Smooth muscle cell of the brain vasculature (primary cell): Measurements from ENCODE around the gene TNNT2.

Experiments used
- DNase-seq: peaks from one replicate; pipeline ENCODE4 v3.0.0-alpha.2; 2012; ENCODE audit warnings: low read depth, low spot score

TNNT2 gene

GRCh38 chr1:201356701-201357100 is 20.8 kb downstream of the TNNT2 start:
- DNase-seq, result no peak

- DNase-seq, result no peak
Measured at GRCh38 chr1:201356236-201356635, 21.2 kb downstream of the TNNT2 start.

GRCh38 chr1:201355471-201355870 is 22.0 kb downstream of the TNNT2 start:
- no peak for DNase-seq

- DNase-seq, result no peak
Measured at GRCh38 chr1:201354901-201355295, 22.6 kb downstream of the TNNT2 start.

DNA sequence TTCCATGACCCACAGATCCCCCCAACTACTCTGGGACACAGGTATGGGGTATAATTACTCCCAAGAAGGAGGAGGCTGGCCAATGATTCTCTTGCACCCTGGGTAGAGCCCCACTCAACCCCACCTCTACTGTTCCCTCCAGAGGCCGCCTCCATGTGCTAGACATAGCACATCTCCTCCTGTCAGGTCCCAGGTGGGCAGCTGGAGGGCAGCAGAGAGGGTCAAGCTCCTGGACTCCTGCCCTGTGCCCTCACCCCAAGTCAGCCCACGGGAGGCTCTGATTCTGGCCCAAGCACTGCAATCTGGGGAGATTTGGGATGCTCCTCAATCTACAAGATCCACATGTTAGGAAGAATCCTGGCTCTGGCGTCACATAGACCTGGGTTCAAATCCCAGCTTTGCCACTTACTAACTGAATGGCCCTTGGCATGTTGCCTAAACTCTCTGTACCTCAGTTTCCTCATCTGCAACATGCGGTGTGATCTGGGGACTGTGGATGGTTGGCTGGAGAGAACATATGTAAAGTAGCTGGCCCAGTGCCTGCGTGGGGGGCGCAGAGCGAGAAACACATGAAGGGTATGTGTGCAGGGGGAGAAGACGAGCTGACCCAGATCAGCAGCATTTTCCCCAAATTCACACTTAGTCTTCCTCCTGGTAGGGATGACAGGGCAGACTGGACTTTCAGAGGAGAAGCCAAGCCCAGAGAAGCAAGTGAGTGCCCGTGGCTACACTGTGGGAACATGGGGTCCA is 23.2 kb downstream of the TNNT2 start:
- DNase-seq, result no peak

GRCh38 chr1:201353186-201353940 is 24.1 kb downstream of the TNNT2 start:
- DNase-seq, result no peak

DNA sequence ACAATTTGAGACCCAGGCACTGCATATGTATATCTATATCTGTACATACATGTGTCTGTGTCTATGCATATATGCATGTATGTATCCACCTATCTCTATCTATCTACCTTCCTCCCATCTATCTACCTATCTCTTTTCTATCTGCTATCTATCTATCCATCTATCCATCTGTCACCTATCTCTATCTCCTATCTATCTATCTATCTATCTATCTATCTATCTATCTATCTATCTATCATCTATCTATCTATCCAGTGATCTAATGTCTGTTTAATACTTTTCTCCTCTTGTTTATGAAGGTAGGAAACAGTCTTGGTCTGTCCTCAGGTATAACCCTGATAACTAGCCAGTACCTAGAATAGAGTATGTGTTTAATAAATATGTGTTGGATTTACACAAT is 25.9 kb downstream of the TNNT2 start:
- DNase-seq, result no peak

DNA sequence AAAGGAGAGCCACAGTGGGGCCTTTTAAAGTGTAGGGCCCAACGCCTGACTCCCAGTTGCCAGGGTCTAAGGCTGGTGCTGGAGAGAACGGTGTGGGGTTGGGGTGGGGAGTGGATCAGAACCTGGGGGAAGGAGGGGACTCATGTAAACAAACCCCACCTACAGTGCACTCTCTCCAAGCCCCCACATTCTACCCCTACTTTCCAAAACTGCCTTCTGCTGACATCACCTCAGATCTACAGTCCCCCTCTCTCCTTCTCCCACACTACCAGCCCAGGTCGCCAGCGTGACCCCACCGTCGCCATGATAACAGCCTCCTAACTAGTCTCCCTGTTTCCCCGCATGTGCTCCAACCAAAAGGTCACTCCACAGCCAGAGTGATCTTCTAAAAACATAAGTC is 26.6 kb downstream of the TNNT2 start:
- DNase-seq, result no peak

- no peak for DNase-seq
Measured at GRCh38 chr1:201350361-201350725, 27.1 kb downstream of the TNNT2 start.

DNA sequence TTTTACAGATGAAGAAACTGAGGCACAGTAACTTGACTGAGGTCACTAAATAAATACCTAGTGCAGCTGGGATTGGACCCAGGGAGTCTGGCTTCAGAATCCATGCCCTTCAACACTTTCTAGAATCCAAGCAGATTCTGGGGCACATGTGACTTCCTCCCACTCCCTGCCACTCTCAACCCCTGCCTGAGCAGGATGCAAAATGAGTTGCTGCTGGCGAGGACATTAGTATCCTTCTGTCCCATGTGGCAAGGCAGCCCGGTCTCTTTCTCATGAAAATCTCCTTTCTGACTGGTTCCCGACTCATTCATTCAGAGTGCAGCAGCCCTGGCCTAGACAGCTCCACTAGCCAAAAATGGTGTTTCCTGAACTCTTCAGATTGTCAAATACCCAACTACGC is 28.4 kb downstream of the TNNT2 start:
- no peak for DNase-seq

DNA sequence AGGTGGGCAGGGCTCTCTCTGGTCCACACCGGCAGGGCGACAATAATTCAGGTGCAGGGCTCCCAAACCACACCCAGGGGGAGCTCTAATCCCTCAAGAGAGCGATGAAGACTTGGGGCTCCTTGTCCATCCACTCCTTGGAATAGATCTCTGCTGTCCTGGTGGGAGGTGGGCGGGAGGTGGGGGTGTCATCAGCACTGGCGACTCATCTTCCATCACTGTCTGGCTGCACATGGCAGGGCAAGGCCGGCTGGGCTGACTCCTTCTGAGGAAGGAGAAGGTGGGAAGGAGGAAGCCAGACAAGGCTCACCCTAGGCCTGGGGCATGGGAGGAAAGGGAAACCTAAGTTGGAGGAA is 29.3 kb downstream of the TNNT2 start:
- peak; percentile 12 for DNase-seq

DNA sequence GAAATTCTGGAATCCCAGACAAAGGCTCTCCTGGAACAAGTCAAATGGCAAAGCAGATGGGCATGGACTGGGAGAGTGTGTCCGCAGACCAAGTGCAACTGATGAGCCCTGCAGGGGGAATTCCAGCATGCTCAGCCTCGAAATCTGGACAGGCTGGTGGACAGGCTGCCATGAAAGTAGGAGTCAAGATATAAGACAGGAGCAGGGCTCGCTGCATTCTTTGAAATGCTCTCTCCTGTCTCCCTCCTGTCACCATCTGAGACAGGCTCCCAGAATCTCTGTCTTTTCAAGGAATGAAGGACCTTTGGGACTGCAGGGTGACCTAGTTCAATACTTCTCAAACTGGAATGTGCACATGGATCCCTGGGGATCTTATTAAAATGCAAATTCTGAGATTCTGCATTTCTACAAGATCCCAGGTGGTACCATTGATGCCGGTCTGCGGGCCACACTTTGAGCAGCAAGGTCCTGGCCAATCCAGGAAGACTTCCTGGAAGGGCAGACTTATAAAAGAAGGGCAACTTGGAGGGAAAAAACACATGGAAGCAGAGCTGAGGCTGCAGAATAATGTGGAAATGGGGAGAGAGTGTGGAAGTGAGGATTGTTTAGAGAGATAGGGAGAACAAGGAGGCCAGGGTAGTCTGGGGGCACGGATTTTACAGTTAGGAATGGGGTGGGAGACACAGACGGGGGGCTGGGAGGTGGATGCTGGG is 29.8 kb downstream of the TNNT2 start:
- DNase-seq, result no peak

DNA sequence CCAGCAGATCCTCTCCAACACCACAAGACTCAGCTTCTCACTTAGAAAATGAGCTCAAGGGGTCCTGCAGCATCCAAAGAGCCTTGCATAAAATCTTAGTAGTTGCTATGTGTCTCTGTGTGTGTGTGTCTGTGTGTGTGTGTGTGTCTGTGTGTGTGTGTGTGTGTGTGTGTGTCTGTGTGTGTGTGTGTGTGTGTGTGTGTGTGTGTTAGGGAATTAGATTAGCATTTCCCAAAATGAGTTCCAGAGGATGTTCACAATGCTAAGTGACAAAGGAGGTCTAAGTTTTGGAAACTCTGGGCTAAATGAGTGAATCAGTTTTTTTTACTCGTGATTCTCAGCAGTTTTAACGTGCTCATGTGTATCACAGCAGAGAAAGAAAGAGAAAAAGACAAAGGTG is 30.5 kb downstream of the TNNT2 start:
- DNase-seq, result no peak

DNA sequence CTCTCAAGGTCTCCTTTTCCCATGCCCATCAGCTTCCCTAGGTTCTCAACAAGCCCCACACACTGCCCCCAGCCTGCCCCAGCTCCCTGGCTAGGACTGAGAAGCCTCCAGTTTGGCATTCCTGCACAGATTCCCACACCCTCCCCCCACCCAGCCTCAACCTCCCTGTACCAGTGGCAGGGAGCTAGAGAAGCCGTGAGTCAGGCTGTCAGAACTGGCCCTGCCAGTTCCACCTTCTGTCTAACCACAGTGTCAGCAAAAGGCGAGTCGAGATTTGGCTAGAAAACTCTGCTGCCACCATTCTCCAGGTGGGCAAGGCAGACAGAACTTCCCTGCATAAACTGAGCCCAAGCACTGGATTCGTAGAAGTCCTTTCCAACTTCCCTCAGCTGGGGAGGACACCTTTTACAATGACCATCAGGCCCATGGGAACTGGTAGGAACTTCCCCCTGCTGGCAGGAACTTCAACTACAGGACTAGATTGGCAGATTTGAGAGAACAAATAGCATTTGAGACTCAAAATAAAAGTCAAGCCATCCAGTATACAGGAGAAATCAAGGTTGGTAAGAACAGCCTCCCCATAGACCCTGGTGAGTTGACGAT is 31.0 kb downstream of the TNNT2 start:
- peak; percentile 9 for DNase-seq

GRCh38 chr1:201345081-201345355 is 32.5 kb downstream of the TNNT2 start:
- DNase-seq, result no peak

DNA sequence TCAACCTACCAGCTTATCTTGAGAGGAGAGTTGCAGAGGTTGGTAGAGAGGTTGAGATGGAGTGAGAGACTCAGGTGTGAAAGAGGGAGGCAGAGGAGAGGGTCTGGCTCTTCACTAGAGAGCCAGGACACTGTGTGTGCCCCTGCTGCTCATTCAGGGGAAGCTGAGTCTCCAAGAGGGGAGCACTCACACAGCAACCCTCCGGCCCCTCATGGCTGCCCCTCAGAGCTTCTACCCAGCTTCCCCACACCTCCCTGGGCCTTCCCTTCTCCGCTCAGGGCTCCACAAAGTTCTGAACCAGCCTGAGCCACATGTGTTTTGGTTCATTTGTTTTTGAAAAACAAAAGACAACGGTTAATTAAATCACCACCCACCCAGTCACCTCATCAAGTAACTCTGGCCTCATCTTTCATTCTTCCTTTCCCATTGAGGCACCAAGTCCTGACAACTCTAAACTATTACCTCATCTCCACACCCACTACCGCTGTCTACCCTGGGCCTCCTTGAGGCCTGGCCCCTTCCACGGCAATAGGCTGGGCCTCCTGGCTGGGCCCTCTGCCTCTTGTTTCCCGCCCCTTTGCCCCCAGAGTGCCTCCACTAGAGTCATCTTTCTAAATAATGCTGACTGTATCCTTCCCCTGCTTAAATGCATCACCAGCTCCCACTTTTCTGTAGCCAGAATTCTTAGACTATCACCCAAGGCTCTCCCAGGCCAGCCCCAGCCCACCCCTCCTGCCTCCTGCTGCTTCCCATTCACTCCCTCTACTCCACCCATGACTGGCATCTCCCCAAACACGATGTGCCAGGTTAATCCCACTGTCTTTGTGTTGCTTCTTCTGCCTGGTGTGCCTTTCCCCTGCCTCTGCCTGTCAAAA is 33.0 kb downstream of the TNNT2 start:
- DNase-seq, result no peak

GRCh38 chr1:201341377-201341776 is 36.1 kb downstream of the TNNT2 start:
- no peak for DNase-seq

DNA sequence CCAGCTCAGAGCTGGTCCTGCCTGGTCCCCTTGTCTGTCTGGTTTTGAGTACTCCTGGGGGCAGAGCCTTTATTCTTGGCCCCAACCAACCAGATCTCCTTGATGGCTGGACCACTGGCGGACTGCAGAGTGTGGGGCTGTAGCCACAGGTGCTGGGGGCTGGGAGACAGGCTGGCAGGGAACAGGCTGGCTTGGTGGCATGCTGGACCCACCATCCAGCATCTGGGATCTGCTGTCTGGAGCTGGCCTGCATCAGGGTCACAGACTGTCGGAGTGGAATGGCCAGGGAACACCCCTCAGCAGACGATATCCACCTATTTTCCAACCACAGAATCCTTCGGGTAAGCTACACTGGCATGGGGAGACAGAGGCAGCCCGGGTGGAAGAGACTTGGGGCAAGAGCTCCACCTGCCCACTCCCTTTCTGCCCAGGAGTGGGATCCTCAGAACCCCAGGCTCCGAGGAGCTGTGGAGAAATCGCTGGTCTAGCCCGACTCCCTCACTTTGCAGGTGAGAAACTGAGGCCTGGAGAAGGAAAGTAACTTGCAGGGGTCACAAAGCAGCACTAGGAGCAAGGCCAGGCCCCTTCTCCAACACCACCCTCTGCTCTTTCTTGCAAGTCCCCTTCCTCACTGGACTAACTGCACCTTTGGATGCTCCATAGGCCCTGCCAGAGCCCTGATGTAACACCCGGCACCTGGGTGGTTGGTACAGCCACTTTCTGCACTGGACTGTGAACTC is 40.6 kb downstream of the TNNT2 start:
- DNase-seq, result no peak

- DNase-seq, result no peak
Measured at GRCh38 chr1:201335901-201336300, 41.6 kb downstream of the TNNT2 start.

DNA sequence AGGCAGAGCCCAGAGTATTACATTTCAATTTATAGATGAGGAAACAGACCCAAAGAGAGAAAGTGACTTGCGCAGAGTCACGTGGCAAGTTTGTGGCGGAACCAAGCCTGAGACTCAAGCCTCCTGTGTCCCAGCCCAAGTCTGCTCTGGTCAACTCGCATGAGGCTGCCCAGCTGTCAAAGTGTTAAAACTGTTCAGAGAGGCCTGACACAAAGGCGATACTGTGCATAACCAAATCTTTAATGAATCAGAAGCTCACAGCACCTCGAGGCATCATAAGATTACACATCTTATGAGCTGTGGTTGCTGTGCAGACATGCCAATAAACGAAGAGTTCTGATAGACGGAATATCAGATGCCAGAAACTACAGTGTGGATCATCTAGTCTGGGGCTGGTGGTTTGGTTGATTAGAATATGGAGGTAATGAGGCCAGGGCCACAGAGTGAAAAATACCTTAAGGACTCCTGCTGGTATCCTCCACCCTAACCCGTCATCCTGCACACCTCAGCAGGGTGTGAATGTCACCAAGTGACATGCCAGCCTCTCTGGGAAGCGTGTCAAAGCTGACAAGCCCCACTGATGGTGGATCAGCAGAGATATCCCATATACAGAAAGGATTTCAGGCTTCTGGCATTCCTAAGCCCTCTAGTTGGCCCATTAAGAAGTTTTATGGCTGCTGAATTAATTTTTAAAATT is 42.2 kb downstream of the TNNT2 start:
- DNase-seq, result no peak
